PC-9 (cell line): ENCODE results near the gene CADPS2. TPM values are rescaled to one million over a fixed set of nuclear protein-coding genes. Genes with fewer than 3 reads are reported as not detected.

ENCODE experiments used
- BruUV-seq: library from RNA; stranded (reverse); fragments of 400-500 nt; replicated peaks from 2 replicates; lab custom pipeline; 2021; lab: Mats Ljungman, UMichigan
- CTCF ChIA-PET: fragments of 300-600 bp; sonication (Branson Sonifier 250); formaldehyde crosslinking; loops from one replicate; lab custom pipeline; 2022; ENCODE audit warnings: antibody characterized with exemption; lab: Charles Lee
- POLR2A ChIA-PET: fragments of 300-600 bp; sonication (Branson Sonifier 250); formaldehyde crosslinking; loops from one replicate; lab custom pipeline; 2022; ENCODE audit warnings: antibody characterized with exemption; ENCODE audit not compliant: unreplicated experiment; lab: Charles Lee
- DNase-seq, 2 experiments: peaks; one replicate each; pipeline versions ENCODE4 v3.0.0 to v3.0.0-alpha.2; 2015 to 2022; ENCODE audit warnings: mixed read lengths in 1 of 2
- H2AFZ ChIP-seq: fragments of 200-600 bp; sonication (generic); 2 replicates; pipeline ENCODE4 v1.8.1; 2017; ENCODE audit warnings: antibody characterized with exemption
- H3F3A ChIP-seq: fragments of 200-600 bp; sonication (generic); 2 replicates; pipeline ENCODE4 v1.8.1; 2017; ENCODE audit warnings: antibody characterized with exemption, mild to moderate bottlenecking, low read depth; ENCODE audit not compliant: insufficient read depth
- H3K27ac ChIP-seq: fragments of 200-600 bp; sonication (generic); 2 replicates; pipeline ENCODE4 v1.6.1; 2016; ENCODE audit warnings: mixed run types
- H3K27me3 ChIP-seq: fragments of 200-600 bp; sonication (generic); 2 replicates; pipeline ENCODE4 v1.6.1; 2016; ENCODE audit warnings: low read depth, mixed run types; ENCODE audit not compliant: insufficient read depth
- H3K36me3 ChIP-seq: fragments of 200-600 bp; sonication (generic); 2 replicates; pipeline ENCODE4 v1.6.1; 2016; ENCODE audit warnings: low read depth, mixed run types
- H3K4me1 ChIP-seq: fragments of 200-600 bp; sonication (generic); replicated peaks from 2 replicates; pipeline ENCODE4 v1.6.1; 2016; ENCODE audit warnings: mixed run types; ENCODE audit not compliant: insufficient read depth
- H3K4me2 ChIP-seq: fragments of 200-600 bp; sonication (generic); 2 replicates; pipeline ENCODE4 v1.6.1; 2017; ENCODE audit warnings: mixed run types
- H3K4me3 ChIP-seq: fragments of 200-600 bp; sonication (generic); 2 replicates; pipeline ENCODE4 v1.6.1; 2016; ENCODE audit warnings: mixed run types
- H3K79me2 ChIP-seq: fragments of 200-600 bp; sonication (generic); 2 replicates; pipeline ENCODE4 v1.6.1; 2017; ENCODE audit warnings: low read depth, mixed run types
- H3K9me2 ChIP-seq: fragments of 200-600 bp; sonication (generic); 2 replicates; pipeline ENCODE4 v1.8.1; 2017; ENCODE audit warnings: mild to moderate bottlenecking; ENCODE audit not compliant: insufficient read depth
- H3K9me3 ChIP-seq: fragments of 200-600 bp; sonication (generic); 2 replicates; pipeline ENCODE4 v1.8.1; 2016; ENCODE audit warnings: low read depth; ENCODE audit not compliant: insufficient read depth
- H4K20me1 ChIP-seq: fragments of 200-600 bp; sonication (generic); 2 replicates; pipeline ENCODE4 v1.8.1; 2017; ENCODE audit not compliant: insufficient read depth
- EZH2 ChIP-seq: fragments of 200-600 bp; sonication (generic); IDR thresholded peaks from 2 replicates; pipeline ENCODE4 v1.8.0; 2017; ENCODE audit warnings: antibody characterized with exemption, low read depth
- intact Hi-C: fragments of 100-400 bp; cut with micrococcal nuclease; formaldehyde crosslinking; loops from one replicate; pipeline ENCODE4 v1.10.0; 2022; ENCODE audit not compliant: unreplicated experiment
- total RNA-seq: library from RNA; stranded (reverse); gene quantifications from 2 replicates; pipeline ENCODE4 v1.2.3, GENCODE V29; 2021
- TF ChIP-seq, protein P1 (sequence below): fragments of 200-600 bp; sonication (generic); conservative IDR thresholded peaks from 2 replicates; pipeline ENCODE4 v1.6.1; 2017; ENCODE audit warnings: mixed run types, antibody characterized with exemption, mild to moderate bottlenecking, moderate library complexity

CADPS2 gene
- total RNA-seq, 1 experiment from 2014 or later = 11.9 TPM

- TF ChIP-seq, protein P1, sequence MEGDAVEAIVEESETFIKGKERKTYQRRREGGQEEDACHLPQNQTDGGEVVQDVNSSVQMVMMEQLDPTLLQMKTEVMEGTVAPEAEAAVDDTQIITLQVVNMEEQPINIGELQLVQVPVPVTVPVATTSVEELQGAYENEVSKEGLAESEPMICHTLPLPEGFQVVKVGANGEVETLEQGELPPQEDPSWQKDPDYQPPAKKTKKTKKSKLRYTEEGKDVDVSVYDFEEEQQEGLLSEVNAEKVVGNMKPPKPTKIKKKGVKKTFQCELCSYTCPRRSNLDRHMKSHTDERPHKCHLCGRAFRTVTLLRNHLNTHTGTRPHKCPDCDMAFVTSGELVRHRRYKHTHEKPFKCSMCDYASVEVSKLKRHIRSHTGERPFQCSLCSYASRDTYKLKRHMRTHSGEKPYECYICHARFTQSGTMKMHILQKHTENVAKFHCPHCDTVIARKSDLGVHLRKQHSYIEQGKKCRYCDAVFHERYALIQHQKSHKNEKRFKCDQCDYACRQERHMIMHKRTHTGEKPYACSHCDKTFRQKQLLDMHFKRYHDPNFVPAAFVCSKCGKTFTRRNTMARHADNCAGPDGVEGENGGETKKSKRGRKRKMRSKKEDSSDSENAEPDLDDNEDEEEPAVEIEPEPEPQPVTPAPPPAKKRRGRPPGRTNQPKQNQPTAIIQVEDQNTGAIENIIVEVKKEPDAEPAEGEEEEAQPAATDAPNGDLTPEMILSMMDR = no peak
- no peak for TF ChIP-seq EZH2
- ChIA-PET POLR2A (no interaction called here), CTCF (no interaction called here)
- Histone ChIP-seq H3K4me3 (no peak overlapping the region), H2AFZ (no peak overlapping the region), H3F3A (no peaks in the 10 kb centered on the region), H3K79me2 (no peaks in the 10 kb centered on the region), H3K4me2 (no peak overlapping the region), H3K4me1 (no peaks in the 10 kb centered on the region), H3K9me2 (no peaks in the 10 kb centered on the region), H3K36me3 (no peaks in the 10 kb centered on the region), H3K27ac (no peak overlapping the region), H3K27me3 (no peaks in the 10 kb centered on the region), H4K20me1 (no peaks in the 10 kb centered on the region), H3K9me3 (no peaks in the 10 kb centered on the region)
- DNase-seq = no peak
- no TSS peak for BruUV-seq
- intact Hi-C loops = loop anchor here (10.0 kb wide), 1 partner anchor 184 kb away; no protein-coding TSS in a partner anchor
Measured at GRCh38 chr7:122738947-122739346, 147.3 kb downstream of the CADPS2 start.

- ChIA-PET POLR2A (no interaction called here), CTCF (no interaction called here)
- TF ChIP-seq, protein P1 = no peak
- no peak for TF ChIP-seq EZH2
- Histone ChIP-seq H3K4me1 (no peaks in the 10 kb centered on the region), H3K27me3 (no peaks in the 10 kb centered on the region), H3K4me2 (no peak overlapping the region), H3F3A (no peaks in the 10 kb centered on the region), H3K79me2 (no peaks in the 10 kb centered on the region), H3K9me2 (0 out of 2 replicates have a peak, but pooled peaks cover 7% of the 10 kb centered on the region), H3K36me3 (no peaks in the 10 kb centered on the region), H3K4me3 (no peak overlapping the region), H3K27ac (no peak overlapping the region), H4K20me1 (no peaks in the 10 kb centered on the region), H2AFZ (no peak overlapping the region), H3K9me3 (no peaks in the 10 kb centered on the region)
- no TSS peak for BruUV-seq
- intact Hi-C loops = loop anchor here (10.0 kb wide), 1 partner anchor 181 kb away; no protein-coding TSS in a partner anchor
- no peak for DNase-seq
Measured at GRCh38 chr7:122736183-122736582, 150.1 kb downstream of the CADPS2 start.

- no peaks in the 10 kb centered on the region for H3K9me2 ChIP-seq
- POLR2A ChIA-PET = no interaction called here
- no TSS peak for BruUV-seq
Measured at GRCh38 chr7:122727759-122728158, 158.5 kb downstream of the CADPS2 start.

More at GRCh38 chr7:122727759-122728158, 158.5 kb downstream of the CADPS2 start:
- Histone ChIP-seq H3K79me2 (no peaks in the 10 kb centered on the region), H3K4me3 (no peak overlapping the region), H3K27ac (no peak overlapping the region), H4K20me1 (no peaks in the 10 kb centered on the region), H3K4me1 (no peaks in the 10 kb centered on the region), H3K4me2 (no peak overlapping the region), H3K9me3 (no peaks in the 10 kb centered on the region), H2AFZ (no peak overlapping the region), H3F3A (no peaks in the 10 kb centered on the region), H3K27me3 (no peaks in the 10 kb centered on the region), H3K36me3 (no peaks in the 10 kb centered on the region)
- CTCF ChIA-PET = no interaction called here
- DNase-seq = no peak
- TF ChIP-seq EZH2 = no peak
- TF ChIP-seq, protein P1 = no peak
- intact Hi-C loops = no loop called here
